GM19351 (cell line): ENCODE results near the gene TNFAIP2.

Source experiments
- ATAC-seq: cut with Tn5 transposase; IDR thresholded peaks from one replicate; pipeline ENCODE4 v1.9.1; 2021; ENCODE audit warnings: mild to moderate bottlenecking, moderate library complexity; ENCODE audit not compliant: unreplicated experiment

TNFAIP2 gene

GRCh38 chr14:103185051-103186029 lies 62.1 kb downstream of the TNFAIP2 start:
- no peak for ATAC-seq

- no peak for ATAC-seq
Measured at GRCh38 chr14:103186241-103186822, 63.1 kb downstream of the TNFAIP2 start.
